Transverse colon (tissue), 4 donors: Measurements from ENCODE around the gene CCHCR1.

Source experiments
- EP300 ChIP-seq: sonication (generic); formaldehyde crosslinking; IDR thresholded peaks from one replicate; pipeline ENCODE4 v1.6.1; 2017; ENCODE audit warnings: antibody characterized with exemption, low read depth
- POLR2A ChIP-seq: fragments of 450-650 bp; IDR thresholded peaks from one replicate; pipeline ENCODE4 v1.6.1; 2016; ENCODE audit warnings: antibody characterized with exemption, mild to moderate bottlenecking, moderate library complexity
- POLR2AphosphoS5 ChIP-seq, 3 donors: sonication (generic); formaldehyde crosslinking; IDR thresholded peaks; one replicate each; pipeline ENCODE4 v1.6.1; 2016; ENCODE audit warnings: antibody characterized with exemption in 3 of 3
- TF ChIP-seq, protein P1 (sequence below), 5 experiments: fragments of 200-600 bp in 3 of 5; fragments of 450-650 bp in 2 of 5; sonication (generic) in 3 of 5; IDR thresholded peaks; 1 replicate in 2 of 5; 2 replicates in 3 of 5; pipeline ENCODE4 v1.5.1; 2016 to 2017; ENCODE audit warnings: antibody characterized with exemption in 5 of 5, inconsistent platforms in 3 of 5, mild to moderate bottlenecking in 2 of 5, moderate library complexity in 1 of 5

DNA sequence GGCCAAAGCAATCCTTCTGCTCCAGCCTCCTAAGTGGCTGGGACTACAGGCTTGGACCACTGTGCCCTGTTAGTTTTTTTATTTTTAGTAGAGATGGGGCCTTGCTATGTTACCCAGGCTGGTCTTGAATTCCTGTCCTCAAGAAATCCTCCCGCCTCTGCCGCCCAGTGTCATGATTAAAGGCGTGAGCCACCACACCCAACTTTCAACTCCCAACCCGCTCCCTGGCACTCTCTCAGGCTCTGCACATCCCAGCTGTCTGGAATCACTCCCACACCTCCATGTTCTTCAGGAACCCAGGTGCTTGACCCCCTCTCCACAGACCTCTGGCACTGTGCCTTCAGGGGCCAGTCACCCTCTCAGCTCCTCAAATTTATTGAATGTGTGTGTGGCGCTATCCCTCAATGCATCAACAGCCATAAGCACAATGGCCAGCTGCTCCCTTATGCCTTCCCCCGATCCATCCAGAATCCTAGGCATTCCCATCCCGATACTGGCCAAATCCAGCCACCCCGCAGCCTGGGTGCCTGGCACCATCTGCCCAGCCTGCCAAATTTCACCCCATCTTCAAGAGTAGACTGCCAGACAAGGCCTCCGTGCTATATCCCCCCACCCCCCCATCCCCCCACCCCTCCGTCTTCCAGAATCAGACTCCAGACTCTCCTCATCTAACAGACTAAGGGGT is 13.5 kb upstream of the CCHCR1 start:
- TF ChIP-seq, protein P1, sequence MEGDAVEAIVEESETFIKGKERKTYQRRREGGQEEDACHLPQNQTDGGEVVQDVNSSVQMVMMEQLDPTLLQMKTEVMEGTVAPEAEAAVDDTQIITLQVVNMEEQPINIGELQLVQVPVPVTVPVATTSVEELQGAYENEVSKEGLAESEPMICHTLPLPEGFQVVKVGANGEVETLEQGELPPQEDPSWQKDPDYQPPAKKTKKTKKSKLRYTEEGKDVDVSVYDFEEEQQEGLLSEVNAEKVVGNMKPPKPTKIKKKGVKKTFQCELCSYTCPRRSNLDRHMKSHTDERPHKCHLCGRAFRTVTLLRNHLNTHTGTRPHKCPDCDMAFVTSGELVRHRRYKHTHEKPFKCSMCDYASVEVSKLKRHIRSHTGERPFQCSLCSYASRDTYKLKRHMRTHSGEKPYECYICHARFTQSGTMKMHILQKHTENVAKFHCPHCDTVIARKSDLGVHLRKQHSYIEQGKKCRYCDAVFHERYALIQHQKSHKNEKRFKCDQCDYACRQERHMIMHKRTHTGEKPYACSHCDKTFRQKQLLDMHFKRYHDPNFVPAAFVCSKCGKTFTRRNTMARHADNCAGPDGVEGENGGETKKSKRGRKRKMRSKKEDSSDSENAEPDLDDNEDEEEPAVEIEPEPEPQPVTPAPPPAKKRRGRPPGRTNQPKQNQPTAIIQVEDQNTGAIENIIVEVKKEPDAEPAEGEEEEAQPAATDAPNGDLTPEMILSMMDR (IDR thresholded peaks at IDR 0.05): no peak
- TF ChIP-seq POLR2AphosphoS5 (IDR thresholded peaks at IDR 0.05): no peak
- TF ChIP-seq POLR2A: no peak
- no peak for TF ChIP-seq EP300
